ENCODE results near the gene WASL. TPM values are rescaled to one million over a fixed set of nuclear protein-coding genes. Genes with fewer than 3 reads are reported as not detected.

Gene WASL
- total RNA-seq, 1 donor from 2014 or later: 36.0 TPM

DNA sequence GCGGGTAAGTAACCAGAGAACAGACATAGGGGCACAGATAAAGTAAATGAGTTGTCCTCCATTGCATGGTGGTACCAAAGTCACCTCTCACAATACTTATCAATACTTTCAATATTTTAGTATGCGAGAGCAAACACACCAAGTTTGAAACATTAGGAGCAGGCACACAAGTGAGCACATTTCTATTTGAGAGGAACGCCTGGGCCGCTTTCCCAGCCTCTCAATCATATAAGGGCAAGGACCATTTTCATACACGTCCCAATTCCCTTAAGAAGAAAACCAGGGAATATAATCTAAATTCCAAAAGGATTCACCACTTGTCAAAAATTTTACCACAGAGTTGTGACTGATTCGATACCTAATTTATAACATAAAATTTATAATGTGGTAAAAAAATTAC is 85.6 kb downstream of the WASL start:
- H3K79me2 ChIP-seq (ENCODE audit: insufficient read depth, low read length): no peaks in the 10 kb centered on the region
- no peak overlapping the region for H3K27ac Mint-ChIP-seq (ENCODE audit: unreplicated experiment)
- peaks cover 3% of the 10 kb centered on the region for H3K27me3 Mint-ChIP-seq (ENCODE audit: low read depth, unreplicated experiment)
- TF ChIP-seq, protein P1, sequence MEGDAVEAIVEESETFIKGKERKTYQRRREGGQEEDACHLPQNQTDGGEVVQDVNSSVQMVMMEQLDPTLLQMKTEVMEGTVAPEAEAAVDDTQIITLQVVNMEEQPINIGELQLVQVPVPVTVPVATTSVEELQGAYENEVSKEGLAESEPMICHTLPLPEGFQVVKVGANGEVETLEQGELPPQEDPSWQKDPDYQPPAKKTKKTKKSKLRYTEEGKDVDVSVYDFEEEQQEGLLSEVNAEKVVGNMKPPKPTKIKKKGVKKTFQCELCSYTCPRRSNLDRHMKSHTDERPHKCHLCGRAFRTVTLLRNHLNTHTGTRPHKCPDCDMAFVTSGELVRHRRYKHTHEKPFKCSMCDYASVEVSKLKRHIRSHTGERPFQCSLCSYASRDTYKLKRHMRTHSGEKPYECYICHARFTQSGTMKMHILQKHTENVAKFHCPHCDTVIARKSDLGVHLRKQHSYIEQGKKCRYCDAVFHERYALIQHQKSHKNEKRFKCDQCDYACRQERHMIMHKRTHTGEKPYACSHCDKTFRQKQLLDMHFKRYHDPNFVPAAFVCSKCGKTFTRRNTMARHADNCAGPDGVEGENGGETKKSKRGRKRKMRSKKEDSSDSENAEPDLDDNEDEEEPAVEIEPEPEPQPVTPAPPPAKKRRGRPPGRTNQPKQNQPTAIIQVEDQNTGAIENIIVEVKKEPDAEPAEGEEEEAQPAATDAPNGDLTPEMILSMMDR (IDR thresholded peaks at IDR 0.05; ENCODE audit: insufficient read depth, low read depth, low read length): no peak
- TF ChIP-seq EZH2 (IDR thresholded peaks at IDR 0.05; ENCODE audit: insufficient read depth, low read length): no peak
- H3K36me3 Mint-ChIP-seq (ENCODE audit: low read depth, unreplicated experiment): no peaks in the 10 kb centered on the region
- no peaks in the 10 kb centered on the region for H3K4me1 ChIP-seq (ENCODE audit: insufficient read depth, low read length)
- no peak overlapping the region for H2AFZ ChIP-seq (ENCODE audit: low read depth, low read length)
- no peak for FAIRE-seq
- H3K9me3 ChIP-seq (ENCODE audit: insufficient read depth, low read depth, low read length): peaks cover 2% of the 10 kb centered on the region
- H3K9ac ChIP-seq (ENCODE audit: low read length): no peak overlapping the region
- H3K4me1 Mint-ChIP-seq (ENCODE audit: low read depth, unreplicated experiment): no peaks in the 10 kb centered on the region
- no peak overlapping the region for H3K27ac ChIP-seq (ENCODE audit: low read depth, low read length)
- H3K4me3 Mint-ChIP-seq (ENCODE audit: unreplicated experiment): no peak overlapping the region
- no peak overlapping the region for H3K4me3 ChIP-seq (ENCODE audit: insufficient read depth, low read depth, low read length)
- H3K4me2 ChIP-seq (ENCODE audit: low read length): no peak overlapping the region
- DNase-seq (ENCODE audit: low read depth): no peak
- H3K9me3 Mint-ChIP-seq (ENCODE audit: unreplicated experiment): peaks cover 2% of the 10 kb centered on the region
- H3K36me3 ChIP-seq (ENCODE audit: insufficient read depth, low read length): no peaks in the 10 kb centered on the region
- no peaks in the 10 kb centered on the region for H4K20me1 ChIP-seq (ENCODE audit: insufficient read depth, low read length)
- peaks cover 7% of the 10 kb centered on the region for H3K27me3 ChIP-seq (ENCODE audit: insufficient read depth, low read length)

DNA sequence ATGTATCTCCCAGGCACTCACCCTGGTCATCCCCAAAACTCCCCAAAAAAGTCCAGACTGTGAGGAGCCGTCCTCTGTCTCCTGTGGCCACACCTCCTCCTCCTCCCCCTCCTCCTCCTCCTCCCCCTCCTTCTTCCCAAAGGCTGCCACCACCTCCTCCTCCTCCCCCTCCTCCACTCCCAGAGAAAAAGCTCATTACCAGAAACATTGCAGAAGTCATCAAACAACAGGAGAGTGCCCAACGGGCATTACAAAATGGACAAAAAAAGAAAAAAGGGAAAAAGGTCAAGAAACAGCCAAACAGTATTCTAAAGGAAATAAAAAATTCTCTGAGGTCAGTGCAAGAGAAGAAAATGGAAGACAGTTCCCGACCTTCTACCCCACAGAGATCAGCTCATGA is 86.0 kb downstream of the WASL start:
- Histone ChIP-seq H3K36me3 (ENCODE audit: insufficient read depth, low read length) (no peaks in the 10 kb centered on the region), H3K4me1 (ENCODE audit: insufficient read depth, low read length) (no peaks in the 10 kb centered on the region), H3K79me2 (ENCODE audit: insufficient read depth, low read length) (no peaks in the 10 kb centered on the region), H3K27ac (ENCODE audit: low read depth, low read length) (no peak overlapping the region), H4K20me1 (ENCODE audit: insufficient read depth, low read length) (no peaks in the 10 kb centered on the region), H3K9ac (ENCODE audit: low read length) (no peak overlapping the region), H3K4me3 (ENCODE audit: insufficient read depth, low read depth, low read length) (no peak overlapping the region), H3K9me3 (ENCODE audit: insufficient read depth, low read depth, low read length) (peaks cover 2% of the 10 kb centered on the region), H3K4me2 (ENCODE audit: low read length) (no peak overlapping the region), H3K27me3 (ENCODE audit: insufficient read depth, low read length) (peaks cover 7% of the 10 kb centered on the region), H2AFZ (ENCODE audit: low read depth, low read length) (no peak overlapping the region)
- H3K4me1 Mint-ChIP-seq (ENCODE audit: low read depth, unreplicated experiment): no peaks in the 10 kb centered on the region
- no peaks in the 10 kb centered on the region for H3K36me3 Mint-ChIP-seq (ENCODE audit: low read depth, unreplicated experiment)
- DNase-seq (ENCODE audit: low read depth) (no peak), FAIRE-seq (no peak)
- no peak overlapping the region for H3K4me3 Mint-ChIP-seq (ENCODE audit: unreplicated experiment)
- no peak overlapping the region for H3K27ac Mint-ChIP-seq (ENCODE audit: unreplicated experiment)
- no peak for TF ChIP-seq EZH2 (IDR thresholded peaks at IDR 0.05; ENCODE audit: insufficient read depth, low read length)
- TF ChIP-seq, protein P1 (IDR thresholded peaks at IDR 0.05; ENCODE audit: insufficient read depth, low read depth, low read length): no peak
- H3K9me3 Mint-ChIP-seq (ENCODE audit: unreplicated experiment): peaks cover 2% of the 10 kb centered on the region
- H3K27me3 Mint-ChIP-seq (ENCODE audit: low read depth, unreplicated experiment): peaks cover 3% of the 10 kb centered on the region

DNA sequence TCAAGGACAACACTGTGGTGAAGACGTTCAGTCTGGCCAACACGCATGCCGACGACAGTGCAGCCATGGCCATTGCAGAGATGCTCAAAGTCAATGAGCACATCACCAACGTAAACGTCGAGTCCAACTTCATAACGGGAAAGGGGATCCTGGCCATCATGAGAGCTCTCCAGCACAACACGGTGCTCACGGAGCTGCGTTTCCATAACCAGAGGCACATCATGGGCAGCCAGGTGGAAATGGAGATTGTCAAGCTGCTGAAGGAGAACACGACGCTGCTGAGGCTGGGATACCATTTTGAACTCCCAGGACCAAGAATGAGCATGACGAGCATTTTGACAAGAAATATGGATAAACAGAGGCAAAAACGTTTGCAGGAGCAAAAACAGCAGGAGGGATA is 86.5 kb downstream of the WASL start:
- no peaks in the 10 kb centered on the region for H3K36me3 Mint-ChIP-seq (ENCODE audit: low read depth, unreplicated experiment)
- Histone ChIP-seq H4K20me1 (ENCODE audit: insufficient read depth, low read length) (no peaks in the 10 kb centered on the region), H3K79me2 (ENCODE audit: insufficient read depth, low read length) (no peaks in the 10 kb centered on the region), H3K9ac (ENCODE audit: low read length) (no peak overlapping the region), H2AFZ (ENCODE audit: low read depth, low read length) (no peak overlapping the region), H3K4me2 (ENCODE audit: low read length) (no peak overlapping the region), H3K27me3 (ENCODE audit: insufficient read depth, low read length) (peaks cover 7% of the 10 kb centered on the region), H3K27ac (ENCODE audit: low read depth, low read length) (no peak overlapping the region), H3K4me3 (ENCODE audit: insufficient read depth, low read depth, low read length) (no peak overlapping the region), H3K4me1 (ENCODE audit: insufficient read depth, low read length) (no peaks in the 10 kb centered on the region), H3K36me3 (ENCODE audit: insufficient read depth, low read length) (no peaks in the 10 kb centered on the region), H3K9me3 (ENCODE audit: insufficient read depth, low read depth, low read length) (peaks cover 2% of the 10 kb centered on the region)
- H3K4me3 Mint-ChIP-seq (ENCODE audit: unreplicated experiment): no peak overlapping the region
- H3K27me3 Mint-ChIP-seq (ENCODE audit: low read depth, unreplicated experiment): peaks cover 3% of the 10 kb centered on the region
- H3K27ac Mint-ChIP-seq (ENCODE audit: unreplicated experiment): no peak overlapping the region
- FAIRE-seq: no peak
- H3K4me1 Mint-ChIP-seq (ENCODE audit: low read depth, unreplicated experiment): no peaks in the 10 kb centered on the region
- peaks cover 2% of the 10 kb centered on the region for H3K9me3 Mint-ChIP-seq (ENCODE audit: unreplicated experiment)
- TF ChIP-seq EZH2 (IDR thresholded peaks at IDR 0.05; ENCODE audit: insufficient read depth, low read length): no peak
- TF ChIP-seq, protein P1 (IDR thresholded peaks at IDR 0.05; ENCODE audit: insufficient read depth, low read depth, low read length): no peak
- DNase-seq (ENCODE audit: low read depth): no peak

Data from astrocyte (in vitro differentiated cells and primary cell).